ENCODE results near the gene SLAMF7.

- TF ChIP-seq EZH2 (IDR thresholded peaks at IDR 0.05; ENCODE audit: low read depth, unreplicated experiment) (no peak), EZH2phosphoT487 (IDR thresholded peaks at IDR 0.05; ENCODE audit: unreplicated experiment) (no peak), POLR2AphosphoS5 (IDR thresholded peaks at IDR 0.05; ENCODE audit: low read depth) (no peak), ZNF114 (CRISPR knock-in tag; IDR thresholded peaks at IDR 0.05) (no peak)
- TF ChIP-seq, protein P1, sequence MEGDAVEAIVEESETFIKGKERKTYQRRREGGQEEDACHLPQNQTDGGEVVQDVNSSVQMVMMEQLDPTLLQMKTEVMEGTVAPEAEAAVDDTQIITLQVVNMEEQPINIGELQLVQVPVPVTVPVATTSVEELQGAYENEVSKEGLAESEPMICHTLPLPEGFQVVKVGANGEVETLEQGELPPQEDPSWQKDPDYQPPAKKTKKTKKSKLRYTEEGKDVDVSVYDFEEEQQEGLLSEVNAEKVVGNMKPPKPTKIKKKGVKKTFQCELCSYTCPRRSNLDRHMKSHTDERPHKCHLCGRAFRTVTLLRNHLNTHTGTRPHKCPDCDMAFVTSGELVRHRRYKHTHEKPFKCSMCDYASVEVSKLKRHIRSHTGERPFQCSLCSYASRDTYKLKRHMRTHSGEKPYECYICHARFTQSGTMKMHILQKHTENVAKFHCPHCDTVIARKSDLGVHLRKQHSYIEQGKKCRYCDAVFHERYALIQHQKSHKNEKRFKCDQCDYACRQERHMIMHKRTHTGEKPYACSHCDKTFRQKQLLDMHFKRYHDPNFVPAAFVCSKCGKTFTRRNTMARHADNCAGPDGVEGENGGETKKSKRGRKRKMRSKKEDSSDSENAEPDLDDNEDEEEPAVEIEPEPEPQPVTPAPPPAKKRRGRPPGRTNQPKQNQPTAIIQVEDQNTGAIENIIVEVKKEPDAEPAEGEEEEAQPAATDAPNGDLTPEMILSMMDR (conservative IDR thresholded peaks at IDR 0.05; ENCODE audit: low read depth in 2 of 2), result no peak
Measured at GRCh38 chr1:160789051-160789701, 50.1 kb downstream of the SLAMF7 start.
